Colonic mucosa (tissue), 4 donors: Measurements from ENCODE around the gene TMEM232. TPM values are rescaled to one million over a fixed set of nuclear protein-coding genes. Genes with fewer than 3 reads are reported as not detected.

Experiments
- DNase-seq: peaks from one replicate; pipeline ENCODE4 v3.0.0-alpha.2; 2020
- H3K27ac ChIP-seq: fragments of 200-600 bp; one replicate; pipeline ENCODE4 v1.8.0; 2021
- H3K27me3 ChIP-seq: fragments of 200-600 bp; one replicate; pipeline ENCODE4 v1.8.0; 2021
- H3K36me3 ChIP-seq: fragments of 200-600 bp; one replicate; pipeline ENCODE4 v1.8.0; 2021
- H3K4me1 ChIP-seq: fragments of 200-600 bp; one replicate; pipeline ENCODE4 v1.8.0; 2021; ENCODE audit warnings: mild to moderate bottlenecking
- H3K4me3 ChIP-seq: fragments of 200-600 bp; one replicate; pipeline ENCODE4 v1.8.0; 2021
- H3K9ac ChIP-seq, 2 donors: one replicate each; pipeline ENCODE4 v1.7.0; 2013; ENCODE audit warnings: control low read depth in 2 of 2, low read depth in 2 of 2, low read length in 2 of 2
- H3K9me3 ChIP-seq: fragments of 200-600 bp; one replicate; pipeline ENCODE4 v1.8.0; 2021
- intact Hi-C: fragments of 100-400 bp; cut with DNase I; formaldehyde crosslinking; loops from one replicate; pipeline ENCODE4 v1.14.1; 2022
- total RNA-seq, 2 donors: library from RNA; stranded (reverse); fragmentation: NEBNext Ultra II Directional in 1 of 2; extraction: Animal tissue kit (Norgen Biotek cat#: 25700) in 1 of 2; gene quantifications; one replicate each; pipeline ENCODE4 v1.2.1, GENCODE V29; 2021
- TF ChIP-seq, protein P1 (sequence below): fragments of 200-600 bp; IDR thresholded peaks from one replicate; pipeline ENCODE4 v1.8.0; 2022; ENCODE audit warnings: antibody characterized with exemption, mild to moderate bottlenecking
- donor health status: healthy.
- donor health status: DM: no; HTN: no; CAD: no.
- donor health status: DM: no; HTN: no; CAD: no.

The TMEM232 gene
- total RNA-seq, 2 donors from 2014 or later = 1.8 to 2.1 TPM

DNA sequence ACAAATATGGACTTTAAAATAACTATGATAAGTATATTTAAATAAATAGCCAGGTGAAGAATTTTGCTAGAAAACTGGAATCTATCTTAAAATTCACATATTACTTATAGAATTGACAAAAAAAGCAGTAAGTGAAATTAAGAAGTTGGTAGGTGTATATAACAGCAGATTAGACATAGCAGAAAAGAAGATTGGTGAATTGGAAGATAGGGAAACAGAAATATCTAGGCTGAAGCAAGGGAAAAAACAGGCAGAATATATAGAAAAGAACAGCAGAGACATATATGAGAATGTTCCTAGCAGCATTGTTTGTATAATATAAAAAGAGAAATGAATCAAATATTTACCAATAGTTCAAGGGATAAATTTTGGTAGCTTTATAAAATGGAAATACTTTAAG is 294.9 kb downstream of the TMEM232 start:
- H3K4me1 ChIP-seq = no peaks in the 10 kb centered on the region
- H3K4me3 ChIP-seq = no peak overlapping the region
- TF ChIP-seq, protein P1, sequence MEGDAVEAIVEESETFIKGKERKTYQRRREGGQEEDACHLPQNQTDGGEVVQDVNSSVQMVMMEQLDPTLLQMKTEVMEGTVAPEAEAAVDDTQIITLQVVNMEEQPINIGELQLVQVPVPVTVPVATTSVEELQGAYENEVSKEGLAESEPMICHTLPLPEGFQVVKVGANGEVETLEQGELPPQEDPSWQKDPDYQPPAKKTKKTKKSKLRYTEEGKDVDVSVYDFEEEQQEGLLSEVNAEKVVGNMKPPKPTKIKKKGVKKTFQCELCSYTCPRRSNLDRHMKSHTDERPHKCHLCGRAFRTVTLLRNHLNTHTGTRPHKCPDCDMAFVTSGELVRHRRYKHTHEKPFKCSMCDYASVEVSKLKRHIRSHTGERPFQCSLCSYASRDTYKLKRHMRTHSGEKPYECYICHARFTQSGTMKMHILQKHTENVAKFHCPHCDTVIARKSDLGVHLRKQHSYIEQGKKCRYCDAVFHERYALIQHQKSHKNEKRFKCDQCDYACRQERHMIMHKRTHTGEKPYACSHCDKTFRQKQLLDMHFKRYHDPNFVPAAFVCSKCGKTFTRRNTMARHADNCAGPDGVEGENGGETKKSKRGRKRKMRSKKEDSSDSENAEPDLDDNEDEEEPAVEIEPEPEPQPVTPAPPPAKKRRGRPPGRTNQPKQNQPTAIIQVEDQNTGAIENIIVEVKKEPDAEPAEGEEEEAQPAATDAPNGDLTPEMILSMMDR = no peak
- no peak for DNase-seq
- no peaks in the 10 kb centered on the region for H3K27me3 ChIP-seq
- no peak overlapping the region for H3K27ac ChIP-seq
- H3K36me3 ChIP-seq = no peaks in the 10 kb centered on the region
- intact Hi-C loops = no loop called here
- no peak overlapping the region for H3K9ac ChIP-seq
- no peaks in the 10 kb centered on the region for H3K9me3 ChIP-seq

DNA sequence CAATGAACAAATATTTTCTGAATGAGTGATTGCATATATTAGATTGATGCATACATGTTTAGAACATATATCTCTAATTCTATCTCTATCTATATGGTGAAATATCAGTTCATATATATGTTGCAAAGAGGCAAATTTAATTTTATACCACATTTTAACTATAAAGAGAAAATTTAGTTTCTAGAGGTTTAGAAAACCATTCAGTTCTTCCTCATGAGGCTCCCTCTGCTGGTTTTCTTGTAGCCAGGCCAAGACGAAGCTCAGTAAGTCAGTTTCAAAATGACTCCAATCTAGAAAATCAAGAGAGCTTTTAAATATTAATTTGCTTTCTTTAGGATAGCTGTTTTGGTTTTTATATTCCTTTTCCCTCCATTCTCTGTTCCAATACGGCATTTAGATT is 312.1 kb downstream of the TMEM232 start:
- Histone ChIP-seq H3K27ac (no peak overlapping the region), H3K9ac (no peak overlapping the region), H3K27me3 (no peaks in the 10 kb centered on the region), H3K9me3 (no peaks in the 10 kb centered on the region), H3K4me1 (no peaks in the 10 kb centered on the region), H3K4me3 (no peak overlapping the region), H3K36me3 (no peaks in the 10 kb centered on the region)
- TF ChIP-seq, protein P1 = no peak
- no peak for DNase-seq
- intact Hi-C loops = no loop called here

GRCh38 chr5:110413856-110414255 is 312.6 kb downstream of the TMEM232 start:
- no peak for DNase-seq
- Histone ChIP-seq H3K27me3 (no peaks in the 10 kb centered on the region), H3K4me3 (no peak overlapping the region), H3K36me3 (no peaks in the 10 kb centered on the region), H3K9me3 (no peaks in the 10 kb centered on the region), H3K4me1 (no peaks in the 10 kb centered on the region), H3K9ac (no peak overlapping the region), H3K27ac (no peak overlapping the region)
- intact Hi-C loops = no loop called here
- TF ChIP-seq, protein P1 = no peak

- TF ChIP-seq, protein P1 = no peak
- intact Hi-C loops = no loop called here
- H3K9me3 ChIP-seq = no peaks in the 10 kb centered on the region
- no peak for DNase-seq
- no peak overlapping the region for H3K9ac ChIP-seq
- no peak overlapping the region for H3K4me3 ChIP-seq
- no peaks in the 10 kb centered on the region for H3K27me3 ChIP-seq
- no peaks in the 10 kb centered on the region for H3K36me3 ChIP-seq
- no peaks in the 10 kb centered on the region for H3K4me1 ChIP-seq
- H3K27ac ChIP-seq = no peak overlapping the region
These were observed 316.9 kb downstream of the TMEM232 start for GRCh38 chr5:110409571-110409970.

DNA sequence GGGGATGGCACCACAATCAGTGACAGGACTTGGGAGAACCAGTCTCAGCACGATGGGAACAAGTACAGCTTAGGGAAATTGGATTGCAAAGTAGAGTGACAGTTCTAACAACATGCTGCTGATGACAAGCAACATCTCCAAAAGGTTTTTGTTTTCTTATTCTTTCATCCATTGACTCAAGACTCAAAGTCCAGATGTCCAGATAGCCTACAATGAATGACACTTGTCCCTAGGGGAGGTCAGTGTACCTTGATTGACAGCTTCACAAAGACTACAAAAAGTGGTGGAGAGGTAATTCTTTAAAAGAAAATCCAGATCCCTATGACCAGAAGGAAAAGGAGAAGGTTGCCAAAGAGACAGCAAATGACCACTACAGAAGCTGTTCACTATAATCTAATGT is 323.9 kb downstream of the TMEM232 start:
- Histone ChIP-seq H3K9ac (no peak overlapping the region), H3K36me3 (no peaks in the 10 kb centered on the region), H3K27ac (no peak overlapping the region), H3K4me1 (no peaks in the 10 kb centered on the region), H3K27me3 (no peaks in the 10 kb centered on the region), H3K9me3 (no peaks in the 10 kb centered on the region), H3K4me3 (no peak overlapping the region)
- no peak for DNase-seq
- TF ChIP-seq, protein P1 = no peak
- intact Hi-C loops = no loop called here

DNA sequence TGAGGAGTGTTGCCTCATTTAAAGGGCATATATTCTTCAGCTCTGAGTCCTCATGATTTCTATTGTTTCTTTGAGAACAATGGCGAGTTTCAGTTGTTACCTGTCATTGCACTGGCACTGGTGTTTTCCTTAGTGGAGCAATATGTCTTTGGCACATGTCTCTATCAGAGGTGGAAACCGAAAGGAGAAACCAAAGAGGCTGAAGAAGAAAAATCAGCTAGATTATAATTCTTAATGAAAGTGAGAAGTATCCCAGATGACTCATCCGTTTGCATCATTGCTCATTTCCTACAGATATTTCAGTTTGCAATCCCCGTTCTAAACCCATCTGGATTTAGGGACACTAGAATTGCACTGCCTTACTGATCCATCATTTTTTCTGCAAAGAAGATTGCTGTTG is 324.6 kb downstream of the TMEM232 start:
- intact Hi-C loops = no loop called here
- Histone ChIP-seq H3K9me3 (no peaks in the 10 kb centered on the region), H3K27ac (no peak overlapping the region), H3K9ac (no peak overlapping the region), H3K4me1 (no peaks in the 10 kb centered on the region), H3K4me3 (no peak overlapping the region), H3K27me3 (no peaks in the 10 kb centered on the region), H3K36me3 (no peaks in the 10 kb centered on the region)
- TF ChIP-seq, protein P1 = no peak
- no peak for DNase-seq
